Vagina (tissue), 2 donors: ENCODE measurements around the gene CRLF1. TPM values are rescaled to one million over a fixed set of nuclear protein-coding genes. Genes with fewer than 3 reads are reported as not detected.
A peak's percentile ranks its signal among the peaks of the same experiment; 100 is the strongest.

Experiments used
- DNase-seq, 2 donors: peaks; one replicate each; pipeline ENCODE4 v3.0.0-alpha.2; 2017; ENCODE audit errors: extremely low spot score in 2 of 2
- H3K27ac ChIP-seq: fragments of 200-600 bp; sonication (generic); one replicate; pipeline ENCODE4 v1.5.1; 2019
- H3K27me3 ChIP-seq: fragments of 200-600 bp; sonication (generic); one replicate; pipeline ENCODE4 v1.5.1; 2019
- H3K36me3 ChIP-seq, 2 donors: fragments of 200-600 bp; sonication (generic); one replicate each; pipeline ENCODE4 v1.5.1; 2017 to 2019
- H3K4me1 ChIP-seq: fragments of 200-600 bp; sonication (generic); one replicate; pipeline ENCODE4 v1.5.1; 2019
- H3K4me3 ChIP-seq, 2 donors: fragments of 200-600 bp; sonication (generic); 1 replicate in 1 of 2; 2 replicates in 1 of 2; pipeline ENCODE4 v1.5.1; 2016 to 2019
- H3K9me3 ChIP-seq: fragments of 200-600 bp; sonication (generic); one replicate; pipeline ENCODE4 v1.5.1; 2019
- CTCF ChIP-seq, 3 experiments: fragments of 450-650 bp in 2 of 3; fragments of 200-600 bp in 1 of 3; sonication (generic) in 1 of 3; IDR thresholded peaks; one replicate each; pipeline ENCODE4 v1.5.1; 2017 to 2019; ENCODE audit warnings: antibody characterized with exemption in 3 of 3, mild to moderate bottlenecking in 2 of 3, moderate library complexity in 2 of 3
- POLR2A ChIP-seq, 2 donors: fragments of 450-650 bp; IDR thresholded peaks; one replicate each; pipeline ENCODE4 v1.6.1; 2017; ENCODE audit warnings: antibody characterized with exemption in 2 of 2, mild to moderate bottlenecking in 2 of 2, moderate library complexity in 2 of 2
- POLR2AphosphoS5 ChIP-seq, 2 donors: sonication (generic); formaldehyde crosslinking; IDR thresholded peaks; one replicate each; pipeline ENCODE4 v1.9.0; 2017; ENCODE audit warnings: antibody characterized with exemption in 2 of 2, mild to moderate bottlenecking in 2 of 2, low read depth in 1 of 2; ENCODE audit not compliant: insufficient read depth in 1 of 2
- intact Hi-C: fragments of 100-400 bp; cut with DNase I; formaldehyde crosslinking; loops from one replicate; pipeline ENCODE4 v1.15.1; 2023
- total RNA-seq: library from RNA; depleted of rRNA; stranded (reverse); fragments of >200 nt; gene quantifications from one replicate; pipeline ENCODE4 v1.2.3, GENCODE V29; 2016

Gene CRLF1
- total RNA-seq, 1 donor from 2014 or later = 15.2 TPM

GRCh38 chr19:18562086-18562485, 44.5 kb downstream of the CRLF1 start:
- TF ChIP-seq POLR2AphosphoS5 (IDR thresholded peaks at IDR 0.05; ENCODE audit: insufficient read depth in 1 of 2, low read depth in 1 of 2) (no peak), CTCF (IDR thresholded peaks at IDR 0.05) (no peak), POLR2A (IDR thresholded peaks at IDR 0.05) (no peak)
- peaks cover 5 to 30% of the 10 kb centered on the region in 2 donors for H3K36me3 ChIP-seq
- no peaks in the 10 kb centered on the region for H3K27me3 ChIP-seq
- no peaks in the 10 kb centered on the region for H3K9me3 ChIP-seq
- H3K4me1 ChIP-seq = peaks cover 36% of the 10 kb centered on the region
- no peak overlapping the region for H3K4me3 ChIP-seq
- peak overlapping the region; percentile 10 for H3K27ac ChIP-seq
- intact Hi-C loops = no loop called here
- no peak for DNase-seq

GRCh38 chr19:18559685-18560084, 46.9 kb downstream of the CRLF1 start:
- intact Hi-C loops = loop anchor here (5.0 kb wide), 1 partner anchor 37 kb away; the partner anchor contains the start of gene ELL
- peaks cover 3 to 9% of the 10 kb centered on the region in 2 donors for H3K36me3 ChIP-seq
- H3K9me3 ChIP-seq = no peaks in the 10 kb centered on the region
- no peak overlapping the region for H3K4me3 ChIP-seq
- no peaks in the 10 kb centered on the region for H3K27me3 ChIP-seq
- peaks cover 37% of the 10 kb centered on the region for H3K4me1 ChIP-seq
- DNase-seq = no peak
- H3K27ac ChIP-seq = no peak overlapping the region
- TF ChIP-seq POLR2A (IDR thresholded peaks at IDR 0.05) (no peak), CTCF (IDR thresholded peaks at IDR 0.05) (no peak), POLR2AphosphoS5 (IDR thresholded peaks at IDR 0.05; ENCODE audit: insufficient read depth in 1 of 2, low read depth in 1 of 2) (no peak)

GRCh38 chr19:18558604-18559003, 48.0 kb downstream of the CRLF1 start:
- H3K4me3 ChIP-seq = peak overlapping the region; percentile 88 to 98
- no peaks in the 10 kb centered on the region for H3K27me3 ChIP-seq
- no peak for TF ChIP-seq CTCF (IDR thresholded peaks at IDR 0.05)
- no peak for TF ChIP-seq POLR2A (IDR thresholded peaks at IDR 0.05)
- no peak for TF ChIP-seq POLR2AphosphoS5 (IDR thresholded peaks at IDR 0.05; ENCODE audit: insufficient read depth in 1 of 2, low read depth in 1 of 2)
- intact Hi-C loops = loop anchor here (5.0 kb wide), 1 partner anchor 36 kb away; the partner anchor contains the start of gene ELL
- no peaks in the 10 kb centered on the region for H3K36me3 ChIP-seq
- peak overlapping the region; percentile 98 for H3K27ac ChIP-seq
- peaks cover 37% of the 10 kb centered on the region for H3K4me1 ChIP-seq
- DNase-seq = no peak
- no peaks in the 10 kb centered on the region for H3K9me3 ChIP-seq

- Histone ChIP-seq H3K36me3 (no peaks in the 10 kb centered on the region), H3K27me3 (no peaks in the 10 kb centered on the region), H3K9me3 (no peaks in the 10 kb centered on the region), H3K27ac (peak overlapping the region; percentile 98), H3K4me3 (peak overlapping the region; percentile 88 to 98), H3K4me1 (peaks cover 37% of the 10 kb centered on the region)
- intact Hi-C loops = loop anchor here (5.0 kb wide), 1 partner anchor 36 kb away; the partner anchor contains the start of gene ELL
- DNase-seq = no peak
- TF ChIP-seq POLR2AphosphoS5 (IDR thresholded peaks at IDR 0.05; ENCODE audit: insufficient read depth in 1 of 2, low read depth in 1 of 2) (no peak), POLR2A (IDR thresholded peaks at IDR 0.05) (no peak), CTCF (IDR thresholded peaks at IDR 0.05) (no peak)
These were observed 48.4 kb downstream of the CRLF1 start for GRCh38 chr19:18558202-18558555.

GRCh38 chr19:18557411-18558201, 49.0 kb downstream of the CRLF1 start, which contains the start of gene KXD1:
TSS of gene KXD1 (plus strand) at chr19:18557870. CDS start at chr19:18562057, 4,187 bp downstream.
- no peak for TF ChIP-seq CTCF (IDR thresholded peaks at IDR 0.05)
- TF ChIP-seq POLR2AphosphoS5 (IDR thresholded peaks at IDR 0.05; ENCODE audit: insufficient read depth in 1 of 2, low read depth in 1 of 2) = peak; percentile 93 to 94
- peak in 1 of 2 donors; percentile 63 for TF ChIP-seq POLR2A (IDR thresholded peaks at IDR 0.05)
- Histone ChIP-seq H3K9me3 (no peaks in the 10 kb centered on the region), H3K4me1 (peaks cover 35% of the 10 kb centered on the region), H3K27me3 (no peaks in the 10 kb centered on the region), H3K36me3 (no peaks in the 10 kb centered on the region), H3K27ac (peak within 1 kb of the TSS; percentile 98), H3K4me3 (peak within 1 kb of the TSS; percentile 88 to 98)
- intact Hi-C loops = loop anchor here (5.0 kb wide), 1 partner anchor 35 kb away; the partner anchor contains the start of gene ELL
- DNase-seq = peak in 1 of 2 donors; percentile 98
